H4 (cell line): ENCODE results near the gene TANGO6. TPM values are rescaled to one million over a fixed set of nuclear protein-coding genes. Genes with fewer than 3 reads are reported as not detected.
"Not testable (repeated sequence)": the region's sequence is repeated elsewhere in the genome, so short reads cannot be mapped to it uniquely, and the experiment has no call there.

Source experiments
- DNase-seq: peaks from one replicate; pipeline ENCODE4 v3.0.0-alpha.2; 2015; ENCODE audit warnings: low spot score
- total RNA-seq: library from RNA; depleted of rRNA; stranded (reverse); fragments of >200 nt; shearing (Covaris generic); gene quantifications from 2 replicates; pipeline ENCODE4 v1.2.3, GENCODE V29; 2014

The TANGO6 gene
- total RNA-seq, 1 experiment from 2014 or later = 10.6 TPM

DNA sequence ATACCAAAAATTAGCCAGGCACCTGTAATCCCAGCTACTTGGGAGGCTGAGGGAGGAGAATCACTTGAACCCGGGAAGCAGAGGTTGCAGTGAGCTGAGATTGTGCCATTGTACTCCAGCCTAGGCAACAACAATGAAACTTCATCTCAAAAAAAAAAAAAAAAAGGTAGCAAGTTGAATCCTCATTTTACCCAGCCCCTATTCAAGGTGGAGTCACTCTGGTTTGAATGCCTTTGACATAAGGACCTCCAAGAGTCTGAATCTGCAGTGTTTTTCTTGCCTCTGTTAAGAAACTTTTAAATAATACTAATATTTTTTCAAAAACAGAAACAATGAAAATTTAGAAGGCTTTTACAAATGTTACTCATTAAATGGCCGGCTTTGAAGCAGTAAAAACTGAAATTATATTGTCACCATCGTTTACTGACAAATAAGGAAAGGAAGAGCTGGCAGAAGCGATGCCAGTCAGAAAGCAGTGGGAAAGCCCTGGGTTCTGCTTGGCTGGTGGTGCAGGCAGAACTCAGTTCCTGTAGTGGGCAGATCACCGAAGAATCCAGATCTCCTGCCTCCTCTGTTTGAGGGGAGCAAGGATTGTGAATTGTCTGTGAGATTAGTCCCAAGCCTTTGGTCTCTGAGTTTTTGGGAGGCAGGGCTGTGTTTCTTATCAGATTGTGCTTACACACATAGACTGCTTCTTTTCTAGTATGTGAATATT lies 162.5 kb downstream of the TANGO6 start:
- no peak for DNase-seq

DNA sequence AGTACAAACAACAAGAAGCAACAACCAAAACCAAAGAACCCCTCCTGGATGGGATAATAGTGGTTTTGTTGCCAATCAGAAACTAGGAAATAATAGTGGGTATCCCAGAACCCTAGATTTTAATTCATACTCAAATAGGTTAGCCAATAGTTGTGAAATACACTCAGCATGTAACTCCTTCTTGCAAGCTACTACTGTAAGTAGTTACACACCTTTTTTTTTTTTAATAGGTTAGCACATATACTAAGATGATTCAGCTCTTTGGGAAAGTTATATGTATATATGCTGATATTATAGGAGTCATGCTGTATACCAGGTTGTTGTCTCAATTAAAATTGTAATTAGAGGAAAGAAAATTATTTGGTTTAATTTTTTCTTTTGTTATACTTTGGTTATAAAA lies 169.6 kb downstream of the TANGO6 start:
- DNase-seq = no peak

DNA sequence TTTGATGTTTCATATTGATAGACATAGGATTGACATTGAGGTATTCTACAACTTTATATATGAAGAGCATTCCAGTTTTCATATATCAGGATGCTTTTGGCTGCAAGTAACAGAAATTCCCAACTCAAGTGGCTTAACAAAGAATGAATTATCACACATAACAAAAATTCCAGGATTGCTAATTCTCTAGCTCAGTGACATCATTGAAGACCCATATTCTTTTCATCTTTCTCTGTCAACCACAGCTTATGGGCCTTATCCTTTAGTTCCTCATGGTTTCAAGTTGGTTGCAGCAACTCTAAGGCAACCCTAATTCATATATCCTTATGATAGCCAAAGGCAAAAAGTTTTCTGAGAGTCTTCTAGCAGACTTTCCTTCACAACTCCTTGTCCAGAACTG lies 170.7 kb downstream of the TANGO6 start:
- DNase-seq = no peak

DNA sequence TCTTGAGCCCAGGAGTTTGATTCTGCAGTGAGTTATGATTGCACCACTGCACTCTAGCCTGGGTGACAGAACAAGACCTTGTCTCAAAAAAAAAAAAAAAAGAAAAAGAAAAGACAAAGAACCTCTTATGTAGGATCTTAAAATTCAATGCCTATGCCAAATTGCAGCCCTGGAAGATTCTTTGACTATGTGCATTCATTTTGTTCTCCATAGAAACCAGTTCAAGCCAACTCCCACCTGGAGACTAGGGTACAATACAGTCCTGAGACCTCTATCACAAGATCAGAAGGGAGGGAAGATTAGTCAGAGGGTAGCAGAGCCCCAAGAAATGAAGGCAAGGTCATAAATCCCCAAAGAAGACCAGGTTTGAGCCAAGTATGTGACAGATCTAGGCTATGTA lies 171.5 kb downstream of the TANGO6 start:
- DNase-seq = no peak

DNA sequence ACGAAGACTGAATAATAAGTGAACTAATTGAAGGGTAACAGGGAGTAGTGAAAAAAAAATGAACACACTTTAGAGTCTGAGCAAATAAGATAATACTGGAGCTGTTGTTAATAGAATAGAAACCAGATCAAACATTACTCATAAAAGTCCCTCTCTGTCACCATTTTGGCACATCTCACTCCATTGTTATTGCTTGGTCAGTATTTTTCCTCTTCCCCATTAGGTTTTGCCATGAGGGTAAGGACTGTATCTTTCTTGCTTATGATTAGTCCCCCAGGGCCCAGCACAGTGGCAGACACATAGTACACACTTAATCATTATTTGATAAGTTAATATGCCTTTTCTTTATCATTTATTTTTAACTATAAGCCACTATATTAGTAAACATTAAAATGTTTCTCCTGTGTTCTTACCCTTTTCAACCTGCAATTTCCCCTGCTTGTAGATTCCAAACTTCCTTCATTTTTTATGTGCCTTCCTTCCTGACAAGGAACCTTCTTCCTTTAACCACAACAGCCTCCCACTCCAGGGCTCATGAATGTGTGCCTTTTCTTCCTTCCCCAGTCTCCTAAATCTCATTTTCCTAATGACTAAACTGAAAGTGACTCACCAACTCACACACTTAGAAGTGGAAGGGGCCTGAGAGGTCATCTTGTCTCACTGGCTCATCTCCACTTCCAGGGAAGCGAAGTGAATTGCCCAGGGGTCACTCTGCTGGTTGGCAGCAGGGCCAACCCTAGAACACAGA lies 173.9 kb downstream of the TANGO6 start:
- DNase-seq = no peak

DNA sequence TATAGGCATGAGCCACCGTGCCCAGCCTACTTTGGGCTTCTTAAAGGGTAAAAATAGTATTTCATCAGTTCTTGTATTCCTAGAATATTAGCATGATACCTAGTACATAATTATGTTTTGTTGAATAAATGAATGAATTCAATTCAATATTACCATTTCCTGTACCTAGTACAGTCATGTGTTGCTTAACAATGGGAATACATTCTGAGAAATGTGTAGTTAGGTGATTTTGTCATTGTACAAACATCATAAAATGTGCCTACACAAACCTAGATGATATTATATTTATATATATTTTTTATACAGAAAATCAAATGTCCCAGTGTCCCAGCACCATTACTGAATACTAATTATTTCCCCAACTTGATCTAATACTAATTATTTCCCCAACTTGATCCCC lies 176.5 kb downstream of the TANGO6 start:
- no peak for DNase-seq

DNA sequence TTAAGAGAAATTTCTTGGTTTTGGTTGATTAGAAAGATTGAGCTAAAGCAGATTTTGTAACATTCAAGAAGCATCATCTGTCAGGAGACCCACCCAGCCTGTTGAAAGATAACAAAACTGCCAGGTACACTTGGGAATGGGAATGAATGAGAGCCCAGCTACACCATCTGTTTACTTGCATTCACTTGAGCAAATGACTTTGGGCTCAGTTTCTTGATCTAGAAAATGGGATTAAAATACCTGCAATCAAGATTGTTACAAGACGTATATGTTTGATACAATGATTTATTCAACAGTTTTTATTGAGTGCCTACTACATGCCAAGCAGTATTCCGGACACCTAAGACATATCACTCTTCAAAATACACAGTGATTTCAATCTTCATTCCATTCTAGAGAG lies 185.8 kb downstream of the TANGO6 start:
- DNase-seq = no peak

DNA sequence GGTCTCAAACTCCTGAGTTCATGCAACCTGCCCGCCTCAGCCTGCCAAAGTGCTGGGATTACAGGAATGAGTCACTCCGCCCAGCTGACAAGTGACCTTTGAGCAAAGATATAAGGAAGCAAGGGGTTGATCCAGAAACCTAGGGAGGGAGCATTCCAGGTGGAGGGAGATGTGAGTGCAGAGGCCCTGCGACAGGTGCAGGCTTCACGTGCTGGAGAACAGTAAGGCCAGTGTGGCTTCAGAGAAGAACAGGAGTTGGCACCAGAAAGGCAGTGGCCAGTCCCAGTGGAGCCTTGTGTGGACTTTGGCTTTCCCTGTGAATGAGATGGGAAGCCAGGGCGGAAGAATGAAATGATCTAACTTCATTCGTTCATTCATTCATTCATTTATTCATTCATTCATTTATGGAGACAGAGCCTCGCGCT lies 188.6 kb downstream of the TANGO6 start:
- DNase-seq = no peak

DNA sequence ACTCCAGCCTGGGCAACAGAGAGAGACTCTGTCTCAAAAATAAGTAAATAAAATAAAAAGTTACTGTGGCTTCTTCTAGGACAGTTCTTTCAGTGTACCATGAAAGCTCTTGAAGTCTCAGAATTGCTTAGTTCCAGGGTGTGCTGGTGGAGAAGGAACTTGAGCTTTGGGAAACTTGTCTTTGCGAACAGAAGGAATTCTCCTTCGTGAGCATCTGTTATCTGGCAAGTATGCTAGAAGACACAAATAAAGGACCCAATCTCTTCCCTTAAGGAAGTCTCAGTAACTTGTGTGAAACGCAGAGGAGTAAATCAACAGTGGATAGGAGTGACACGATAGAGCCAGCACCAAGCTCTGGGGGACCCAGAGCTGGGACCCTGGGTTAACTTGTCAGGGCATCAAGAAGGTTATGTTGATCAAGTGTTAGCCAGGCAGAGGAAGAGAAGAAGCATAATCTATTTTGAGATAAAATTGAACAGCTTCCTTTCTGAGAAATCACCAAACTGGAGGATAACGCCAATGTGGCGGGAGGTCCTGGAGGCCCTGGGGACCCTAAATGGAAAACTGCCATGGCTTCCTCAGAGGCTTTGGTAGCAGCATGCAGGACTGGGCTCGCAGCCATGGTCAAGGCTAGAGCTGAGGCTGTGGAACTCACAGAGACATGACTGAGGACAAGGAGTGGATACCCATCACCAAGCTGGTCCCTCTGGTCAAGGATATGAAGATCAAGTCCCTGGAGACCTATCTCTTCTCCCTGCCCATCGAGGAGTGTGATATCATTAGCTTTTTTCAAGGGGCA lies 190.0 kb downstream of the TANGO6 start:
- no peak for DNase-seq

DNA sequence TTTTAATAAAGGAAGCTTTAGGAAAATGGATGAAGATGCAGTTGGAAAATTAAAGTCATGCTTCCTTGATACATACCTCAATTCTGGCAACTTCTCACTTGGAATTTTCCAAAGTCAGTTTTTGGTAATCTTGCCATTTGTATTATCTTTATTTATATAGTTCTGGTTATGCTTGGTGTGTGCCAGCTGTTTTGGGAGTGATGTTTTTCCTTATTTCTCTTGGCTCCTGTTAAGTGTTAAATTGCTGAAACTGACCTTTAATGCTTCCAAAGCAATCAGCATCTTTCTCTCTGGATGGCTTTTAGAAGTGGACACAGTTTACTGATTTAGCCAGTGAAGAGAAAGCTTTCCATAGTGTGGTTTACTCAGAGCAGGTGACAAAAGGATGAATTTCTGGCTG lies 192.0 kb downstream of the TANGO6 start:
- no peak for DNase-seq

DNA sequence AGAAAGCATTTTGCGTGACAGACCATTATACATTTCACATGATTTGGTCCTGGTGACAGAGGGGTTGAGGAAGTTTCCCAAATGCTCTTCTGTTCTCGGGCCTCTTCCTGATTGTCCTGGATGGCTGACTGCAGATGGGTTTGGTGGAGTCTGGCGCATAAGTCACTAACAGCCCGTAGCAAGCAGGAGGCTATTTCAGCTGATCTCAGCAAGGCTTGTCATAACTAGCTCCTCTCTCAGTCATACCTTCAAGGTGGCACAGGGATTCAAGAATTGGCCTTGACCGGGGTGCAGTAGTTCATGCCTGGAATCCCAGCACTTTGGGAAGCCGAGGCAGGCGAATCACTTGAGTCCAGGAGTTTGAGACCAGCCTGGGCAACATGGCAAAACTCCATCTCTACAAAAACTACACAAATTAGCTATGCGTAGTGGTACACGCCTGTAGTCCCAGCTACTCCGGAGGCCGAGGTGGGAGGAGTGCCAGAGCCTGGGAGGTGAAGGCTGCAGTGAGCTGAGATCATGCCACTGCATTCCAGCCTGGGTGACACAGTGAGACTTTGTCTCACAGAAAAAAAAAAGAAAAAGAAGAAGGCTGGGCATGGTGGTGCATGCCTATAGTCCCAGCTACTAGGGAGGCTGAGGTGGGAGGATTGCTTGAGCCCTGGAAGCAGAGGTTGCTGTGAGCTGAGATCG lies 193.2 kb downstream of the TANGO6 start:
- DNase-seq = no peak

DNA sequence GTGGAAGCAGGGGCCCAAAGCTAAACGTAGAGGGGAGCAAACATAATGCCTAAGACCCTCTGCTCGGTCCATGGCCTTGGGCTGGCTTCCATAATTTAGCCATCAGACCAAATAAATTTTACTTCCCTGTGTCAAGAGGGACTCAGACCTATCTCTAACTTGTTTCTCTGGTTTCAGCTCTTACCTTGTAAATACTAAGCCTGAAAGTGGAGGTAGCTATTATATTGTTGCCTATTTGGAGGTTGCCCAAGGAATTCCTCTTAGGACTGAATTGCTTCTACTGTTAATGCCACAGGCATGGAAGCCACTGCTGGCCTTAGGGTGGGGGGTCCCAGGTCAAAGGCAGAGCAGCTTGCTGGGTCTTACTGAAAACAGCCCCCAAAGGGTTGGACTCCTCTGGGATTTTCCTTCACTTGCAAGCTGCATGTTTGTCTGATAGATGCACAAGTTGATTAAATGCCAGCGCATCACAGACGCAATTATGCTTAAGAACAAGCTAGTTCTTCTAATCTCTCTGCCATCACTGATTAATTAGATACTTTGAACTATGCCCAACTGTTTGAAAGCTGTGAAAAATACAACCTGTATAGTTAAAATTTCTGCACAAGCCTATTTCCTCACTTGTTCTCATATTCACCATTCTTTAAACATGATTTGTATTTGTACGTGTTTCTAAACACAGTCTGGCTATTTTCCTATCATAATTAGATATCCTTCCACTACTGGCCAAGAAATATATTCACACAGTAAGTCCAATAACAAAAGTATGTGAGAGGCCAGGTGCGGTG lies 194.2 kb downstream of the TANGO6 start:
- DNase-seq = no peak

DNA sequence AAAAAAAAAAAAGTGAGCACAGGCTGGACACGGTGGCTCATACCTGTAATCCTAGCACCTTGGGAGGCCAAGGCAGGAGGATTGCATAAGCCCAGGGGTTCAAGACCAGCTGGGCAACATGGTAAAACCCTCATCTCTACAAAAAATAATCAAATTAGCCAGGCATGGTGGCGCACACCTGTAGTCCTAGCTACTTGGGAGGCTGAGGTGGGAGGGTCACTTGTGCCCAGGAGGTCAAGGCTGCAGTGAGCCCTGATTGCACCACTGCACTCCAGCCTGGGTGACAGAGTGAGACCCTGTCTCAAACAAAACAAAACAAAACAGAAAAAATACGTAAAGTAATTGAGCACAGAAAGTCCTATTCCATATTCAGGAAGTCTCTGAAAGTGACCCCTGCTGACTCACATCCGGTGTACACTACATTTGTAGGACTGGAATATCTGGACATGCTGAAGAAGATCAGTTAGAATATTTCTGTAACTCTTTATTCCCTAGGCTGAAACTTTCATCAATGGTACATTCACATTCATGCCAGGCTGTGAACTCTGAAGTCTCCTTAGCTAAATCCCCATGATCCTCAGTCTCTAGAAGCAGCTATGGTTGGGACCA lies 196.1 kb downstream of the TANGO6 start:
- DNase-seq = no peak

DNA sequence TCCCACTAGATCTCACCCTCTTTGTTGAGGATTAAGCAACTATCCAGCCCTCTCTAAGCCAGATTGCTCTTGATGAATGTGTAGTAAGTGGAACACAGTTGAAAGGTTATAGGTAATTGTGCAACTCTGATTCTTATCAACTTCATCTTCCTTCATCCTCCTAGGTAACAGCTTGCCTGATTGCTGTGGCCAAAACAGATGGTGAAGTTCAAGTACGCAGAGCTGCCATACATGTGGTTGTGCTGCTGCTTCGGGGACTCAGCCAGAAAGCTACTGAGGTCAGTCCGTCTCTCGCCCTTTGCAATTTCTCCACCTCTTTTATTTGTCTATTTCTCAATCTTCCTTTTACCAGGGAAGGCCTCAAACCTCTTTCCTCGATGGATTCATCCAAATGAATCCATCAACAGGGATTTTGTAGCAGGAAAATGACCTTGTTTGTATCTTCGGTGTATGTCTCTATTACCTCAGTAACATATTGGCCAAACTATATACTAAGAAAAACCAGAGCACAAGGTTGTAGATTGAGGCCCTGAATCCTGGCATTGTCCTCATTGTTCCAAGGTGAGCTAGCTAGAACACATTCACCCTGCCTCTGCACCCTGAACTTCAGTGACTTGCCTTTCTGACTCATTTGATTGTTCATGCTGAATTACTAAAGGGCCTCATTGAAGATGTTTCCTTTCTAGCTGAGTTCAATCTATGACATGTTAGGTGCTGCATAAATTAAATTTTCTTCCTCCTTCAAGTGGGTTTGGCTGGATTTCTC lies 197.0 kb downstream of the TANGO6 start:
- no peak for DNase-seq

DNA sequence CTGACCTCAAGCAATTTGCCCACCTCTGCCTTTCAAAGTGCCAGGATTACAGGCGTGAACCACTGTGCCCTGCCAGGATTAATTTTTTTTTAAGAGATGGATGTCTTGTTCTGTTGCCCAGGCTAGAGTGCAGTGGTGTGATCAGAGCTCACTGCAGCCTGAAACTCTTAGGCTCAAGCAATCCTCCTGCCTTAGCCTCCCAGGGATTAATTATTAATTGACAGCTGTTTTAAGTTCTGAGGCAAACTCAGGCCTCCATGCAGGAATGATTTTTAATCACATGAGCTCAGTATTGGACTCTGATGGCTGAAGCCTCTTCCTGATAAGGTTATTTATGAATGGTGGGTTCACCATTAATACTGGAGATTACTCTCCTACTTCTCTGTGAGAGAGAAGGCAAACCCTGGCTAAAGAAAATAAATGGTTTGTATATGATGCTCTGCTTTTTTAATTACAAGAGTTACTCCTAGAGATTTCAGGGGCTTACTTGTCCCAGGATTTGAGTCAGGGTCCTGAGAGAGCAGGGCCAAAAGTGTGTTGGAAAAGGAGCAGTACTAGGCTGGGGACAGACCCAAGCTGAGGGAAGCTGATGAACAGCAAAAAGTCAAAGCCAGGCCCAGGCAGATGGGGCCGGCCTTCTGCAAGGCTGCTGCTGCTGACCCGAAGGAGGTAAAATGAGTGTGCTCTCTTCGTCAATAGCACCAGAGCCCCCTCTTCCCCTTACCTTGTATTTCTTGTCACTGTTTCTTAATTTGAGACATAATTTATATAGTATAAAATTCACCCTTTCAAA lies 205.2 kb downstream of the TANGO6 start:
- DNase-seq = no peak

DNA sequence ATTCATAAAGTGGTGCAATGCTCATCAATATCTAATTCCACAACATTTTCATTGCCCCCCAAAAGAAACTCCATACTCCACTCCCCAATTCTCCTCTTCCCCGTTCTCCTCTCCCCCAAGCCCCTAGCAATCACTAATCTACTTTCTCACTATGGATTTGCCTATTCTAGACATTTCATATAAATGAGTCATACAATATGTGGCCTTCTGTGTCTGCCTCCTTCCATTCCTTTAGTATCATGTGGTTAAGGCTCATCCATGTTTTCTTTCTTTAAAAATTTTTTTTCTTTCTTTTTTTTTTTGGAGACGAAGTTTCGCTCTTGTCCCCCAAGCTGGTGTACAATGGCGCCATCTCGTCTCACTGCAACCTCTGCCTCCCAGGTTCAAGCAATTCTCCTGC lies 205.8 kb downstream of the TANGO6 start:
- no peak for DNase-seq

DNA sequence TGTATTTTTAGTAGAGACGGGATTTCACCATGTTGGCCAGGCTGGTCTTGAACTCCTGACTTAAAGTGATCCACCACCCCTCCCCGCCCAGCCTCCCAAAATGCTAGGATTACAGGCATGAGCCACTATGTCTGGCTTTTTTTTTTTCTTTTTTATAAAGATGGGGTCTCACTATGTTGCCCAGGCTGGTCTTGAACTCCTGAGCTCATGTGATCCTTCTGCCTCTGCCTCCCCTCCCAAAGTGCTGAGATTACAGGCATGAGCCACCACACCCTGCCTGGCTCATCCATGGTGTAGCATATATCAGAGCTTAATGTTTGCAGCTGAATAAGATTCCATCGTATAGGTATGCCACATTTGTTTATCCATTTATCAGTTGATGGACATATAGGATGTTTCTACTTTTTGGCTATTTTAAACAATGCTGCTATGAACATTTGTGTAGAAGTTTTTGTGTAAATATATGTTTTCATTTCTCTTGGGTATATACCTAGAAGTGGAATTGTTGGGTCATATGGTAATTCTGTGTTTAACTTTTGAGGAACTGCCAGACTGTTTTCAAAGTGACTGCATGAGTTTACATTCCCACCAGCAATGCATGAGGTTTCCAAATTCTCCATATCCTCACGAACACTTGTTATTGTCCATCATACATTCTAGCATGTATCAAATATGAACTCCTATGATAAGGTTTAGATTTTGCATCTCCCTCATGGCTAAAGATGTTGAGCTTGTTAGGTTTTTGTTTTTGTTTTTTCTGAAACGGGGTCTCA lies 206.5 kb downstream of the TANGO6 start:
- no peak for DNase-seq

DNA sequence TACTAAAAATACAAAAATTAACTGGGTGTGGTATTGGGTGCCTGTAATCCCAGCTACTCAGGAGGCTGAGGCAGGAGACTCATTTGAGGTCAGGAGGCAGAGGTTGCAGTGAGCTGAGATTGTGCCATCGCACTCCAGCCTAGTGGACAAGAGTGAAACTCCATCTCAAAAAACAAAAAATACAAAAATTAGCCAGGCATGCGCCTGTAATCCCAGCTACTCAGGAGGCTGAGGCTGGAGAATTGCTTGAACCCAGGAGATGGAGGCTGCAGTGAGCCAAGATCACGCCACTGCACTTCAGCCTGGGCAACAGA lies 208.1 kb downstream of the TANGO6 start:
- not testable (repeated sequence) for DNase-seq

DNA sequence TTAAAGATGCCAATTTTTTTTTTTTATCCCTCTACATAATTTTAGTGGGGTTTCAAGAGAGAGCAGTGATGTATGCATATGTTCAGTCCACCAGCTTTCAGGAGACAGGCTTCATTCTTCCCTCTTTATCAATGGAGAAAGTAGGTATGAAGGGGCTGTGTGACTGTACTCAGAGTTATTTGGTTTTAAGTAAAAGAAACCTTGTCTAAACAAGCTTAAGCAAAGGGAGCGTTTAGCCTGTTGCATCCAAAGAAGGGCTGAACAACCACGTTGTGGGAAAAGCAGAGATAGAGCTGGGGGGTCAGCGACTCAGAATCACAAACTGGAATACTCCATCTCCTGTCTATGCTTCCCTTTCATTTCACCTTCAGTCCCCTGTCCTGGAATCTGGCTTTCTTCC lies 211.7 kb downstream of the TANGO6 start:
- DNase-seq = no peak
